Measurements from ENCODE around the gene FOXP1. TPM values are rescaled to one million over a fixed set of nuclear protein-coding genes. Genes with fewer than 3 reads are reported as not detected.

FOXP1 gene
- total and polyA plus RNA-seq, 2 of the 13 experiments (the other 11 are each of a cell fraction or from before 2014, with no cell fraction given), result 40.4 to 59.0 TPM

DNA sequence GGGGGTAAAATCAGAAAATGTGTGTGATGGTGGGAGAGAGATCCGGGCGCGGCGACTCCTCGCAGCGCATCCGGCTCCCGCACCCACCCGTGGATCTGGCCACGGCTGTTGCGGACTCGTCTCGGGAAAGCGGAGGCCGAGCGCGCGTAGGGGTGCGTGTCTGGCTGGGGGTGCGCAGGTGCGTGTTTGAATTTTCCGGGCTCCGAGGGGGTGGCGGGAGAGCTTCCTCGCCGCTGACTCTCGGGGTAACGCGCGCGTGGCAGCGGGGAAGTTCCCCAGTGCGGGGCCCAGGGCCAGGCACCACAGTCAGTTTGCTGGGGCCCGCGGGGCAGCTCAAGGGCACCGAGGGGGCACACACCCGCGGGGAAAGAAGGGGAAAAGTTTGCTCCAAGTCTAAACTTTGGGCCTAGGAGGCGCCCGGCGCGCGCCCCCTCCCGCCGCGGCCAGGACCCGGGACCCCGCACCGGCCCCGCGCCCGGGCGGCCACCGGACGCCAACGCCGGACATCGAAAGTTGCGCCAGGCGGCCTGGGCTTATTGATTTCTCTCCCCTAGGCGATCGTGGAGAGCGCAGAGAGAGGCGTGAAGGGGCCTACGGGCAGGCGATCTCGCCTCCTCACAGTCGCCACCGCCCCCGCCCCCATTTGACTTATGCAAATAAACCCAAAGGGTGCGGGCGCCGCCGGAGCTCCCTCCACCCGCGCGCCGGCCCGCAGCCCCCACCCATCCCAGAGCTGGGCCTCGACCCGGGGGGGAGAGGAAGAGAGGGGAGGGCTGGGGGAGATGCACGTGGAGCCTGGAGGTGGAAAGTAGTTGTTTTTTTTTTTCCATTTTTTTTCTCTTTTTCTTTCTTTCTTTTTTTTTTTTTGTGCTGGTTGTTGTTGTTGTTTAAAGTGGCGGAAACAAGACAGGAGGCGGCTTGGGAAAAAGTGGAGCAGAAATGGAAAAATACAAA lies 639 bp downstream of the FOXP1 start (continued):
- no peak for TF ChIP-seq FOSL1 (CRISPR knock-in tag; IDR thresholded peaks at IDR 0.05; ENCODE audit: borderline replicate concordance)
- TF ChIP-seq MEIS2 (CRISPR knock-in tag; IDR thresholded peaks at IDR 0.05), result no peak
- TF ChIP-seq, protein P1, sequence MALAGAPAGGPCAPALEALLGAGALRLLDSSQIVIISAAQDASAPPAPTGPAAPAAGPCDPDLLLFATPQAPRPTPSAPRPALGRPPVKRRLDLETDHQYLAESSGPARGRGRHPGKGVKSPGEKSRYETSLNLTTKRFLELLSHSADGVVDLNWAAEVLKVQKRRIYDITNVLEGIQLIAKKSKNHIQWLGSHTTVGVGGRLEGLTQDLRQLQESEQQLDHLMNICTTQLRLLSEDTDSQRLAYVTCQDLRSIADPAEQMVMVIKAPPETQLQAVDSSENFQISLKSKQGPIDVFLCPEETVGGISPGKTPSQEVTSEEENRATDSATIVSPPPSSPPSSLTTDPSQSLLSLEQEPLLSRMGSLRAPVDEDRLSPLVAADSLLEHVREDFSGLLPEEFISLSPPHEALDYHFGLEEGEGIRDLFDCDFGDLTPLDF (CRISPR knock-in tag; IDR thresholded peaks at IDR 0.05), result 0 out of 2 replicates have a peak, but pooled peaks have one; percentile 4
- TF ChIP-seq PATZ1 (CRISPR knock-in tag; IDR thresholded peaks at IDR 0.05), result peak; percentile 97
- TF ChIP-seq ZMYM4 (CRISPR knock-in tag; IDR thresholded peaks at IDR 0.05), result no peak; the same call in 1 of the 2 replicates
- 0 out of 2 replicates have a peak, but pooled peaks have one; percentile 6 for TF ChIP-seq FOXA3 (CRISPR knock-in tag; IDR thresholded peaks at IDR 0.05)
- peak; percentile 29; the same call in 1 of the 2 replicates for TF ChIP-seq ZNF609 (CRISPR knock-in tag; IDR thresholded peaks at IDR 0.05; ENCODE audit: borderline replicate concordance)
- TF ChIP-seq KLF11 (CRISPR knock-in tag; IDR thresholded peaks at IDR 0.05), result 0 out of 2 replicates have a peak, but pooled peaks have one; percentile 13
- TF ChIP-seq SNRNP70 (IDR thresholded peaks at IDR 0.05; ENCODE audit: low read depth, low read length), result no peak
- TF ChIP-seq DZIP1 (CRISPR knock-in tag; IDR thresholded peaks at IDR 0.05), result peak; percentile 61; the same call in 1 of the 2 replicates
- no peak for TF ChIP-seq ZBTB2 (CRISPR knock-in tag; IDR thresholded peaks at IDR 0.05; ENCODE audit: low read depth)
- no peak for TF ChIP-seq KLF9 (CRISPR knock-in tag; IDR thresholded peaks at IDR 0.05; ENCODE audit: low read depth)
